GM19438 (cell line): ENCODE results near the gene CEP57L1.
A peak's percentile ranks its signal among the peaks of the same experiment; 100 is the strongest.

Experiments
- ATAC-seq: cut with Tn5 transposase; IDR thresholded peaks from one replicate; pipeline ENCODE4 v1.9.1; 2021; ENCODE audit warnings: low read depth; ENCODE audit not compliant: unreplicated experiment

Gene CEP57L1

DNA sequence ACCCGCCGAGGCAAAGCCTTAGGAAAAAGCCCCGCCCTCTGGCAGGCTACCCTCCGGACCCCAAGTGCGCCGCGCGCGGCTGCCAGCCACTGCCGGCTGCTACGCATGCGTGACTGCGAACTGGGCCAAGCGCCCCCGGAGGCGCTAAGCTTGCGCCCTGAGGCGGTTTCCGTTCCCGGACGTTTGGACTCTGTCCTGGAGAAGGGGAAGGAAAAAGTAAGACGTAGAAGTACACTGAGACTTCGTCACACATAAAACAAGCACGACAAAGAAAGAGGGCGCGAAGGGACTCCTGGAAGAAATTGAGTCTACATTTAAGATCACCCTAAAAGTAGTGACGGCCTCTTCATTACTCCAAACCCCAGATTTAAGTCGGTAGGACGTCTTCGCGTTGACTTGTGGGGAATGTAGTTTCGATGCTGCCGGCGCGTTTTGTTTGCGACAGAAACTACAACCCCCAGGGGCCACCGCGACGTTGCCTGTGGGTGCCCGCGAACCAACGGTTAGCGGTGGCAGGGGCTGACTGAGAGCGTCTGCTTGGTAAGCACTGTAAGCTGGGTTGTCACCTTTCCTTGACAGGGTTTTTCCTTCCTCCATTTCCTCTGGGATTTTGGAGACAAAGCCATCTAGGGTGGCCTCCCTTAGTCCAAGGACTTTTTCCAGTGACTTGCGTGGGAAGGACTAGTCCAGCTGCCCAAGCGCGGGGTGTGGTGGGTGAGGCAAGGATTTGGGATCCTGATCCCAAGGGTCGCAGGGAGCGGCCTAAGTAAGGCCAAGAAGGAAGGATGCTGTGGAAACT is at the start of gene CEP57L1:
CEP57L1 (plus strand) TSS at position 472 of the 799 bp plus-strand sequence. CDS start 49,715 bp downstream, outside the sequence.
- ATAC-seq: peak; percentile 67

DNA sequence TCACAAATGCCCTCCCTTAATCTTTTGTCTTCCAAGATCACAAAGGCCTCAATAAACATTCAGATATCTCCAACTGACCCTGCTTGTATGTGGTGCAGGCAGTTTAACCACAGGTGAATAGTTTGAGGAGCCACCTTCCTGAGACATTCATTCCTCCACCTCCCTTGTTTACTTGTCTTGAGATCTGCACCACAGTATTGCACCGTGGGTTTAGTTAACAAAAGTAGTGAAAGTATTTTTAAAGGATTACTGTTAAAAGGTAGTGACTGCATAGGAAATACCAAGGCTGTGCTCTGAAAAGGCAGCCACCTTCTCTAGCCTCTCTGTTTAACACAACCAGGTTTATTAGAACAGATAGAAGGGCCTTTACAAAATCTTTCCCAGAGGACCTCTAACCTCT is 47.1 kb upstream of the CEP57L1 start:
- no peak for ATAC-seq

DNA sequence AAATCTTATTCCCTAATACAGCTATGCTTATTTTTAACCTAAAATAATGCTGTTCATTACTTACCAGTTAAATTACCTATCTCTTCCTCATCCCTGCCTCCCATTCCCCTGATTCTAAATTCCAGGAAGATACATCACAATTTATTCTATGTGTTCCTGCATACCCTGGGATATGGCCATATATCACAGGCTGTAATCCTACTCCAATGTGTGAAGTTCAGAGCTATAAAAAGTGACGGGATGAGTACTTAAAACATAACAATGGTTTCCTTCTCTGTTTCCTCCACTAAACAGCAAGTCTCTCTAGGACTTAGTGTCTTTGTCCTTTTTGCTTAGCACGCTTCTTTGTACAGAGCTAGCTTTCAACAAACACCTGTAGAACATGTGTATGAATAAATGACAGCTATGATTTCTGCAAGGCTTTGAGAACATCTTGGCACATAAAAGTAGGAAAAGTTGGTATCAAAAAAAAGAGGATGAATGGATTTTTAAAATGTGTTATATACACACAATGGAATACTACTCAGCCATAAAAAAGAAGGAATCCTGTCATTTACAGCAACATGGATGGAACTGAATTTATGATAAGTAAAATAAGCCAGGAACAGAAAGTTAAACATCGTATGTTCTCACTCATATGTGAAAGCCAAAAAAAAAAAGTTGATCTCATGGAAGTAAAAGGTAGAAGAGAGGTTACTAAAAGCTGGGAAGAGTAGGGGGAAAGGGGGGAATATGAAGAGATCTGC is 46.5 kb upstream of the CEP57L1 start:
- ATAC-seq: no peak

DNA sequence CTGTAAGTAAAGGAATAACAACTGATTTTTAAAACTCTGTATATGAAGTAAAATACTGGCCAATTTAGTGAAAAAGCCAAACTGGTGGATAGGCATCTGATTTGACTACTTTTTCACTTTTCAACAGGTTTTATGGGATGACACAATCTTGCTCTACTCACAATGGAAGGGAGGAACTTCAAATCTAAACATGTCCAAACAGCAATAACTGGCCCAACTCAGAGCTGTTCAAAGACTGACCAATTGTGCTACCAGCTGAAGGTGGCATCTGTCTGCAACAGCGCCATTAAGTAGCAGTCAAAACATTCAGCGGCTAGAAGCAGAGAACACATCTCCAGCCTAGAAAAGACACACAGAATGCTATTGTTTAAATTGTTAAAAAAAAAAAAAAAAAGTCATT is 45.3 kb upstream of the CEP57L1 start:
- no peak for ATAC-seq

DNA sequence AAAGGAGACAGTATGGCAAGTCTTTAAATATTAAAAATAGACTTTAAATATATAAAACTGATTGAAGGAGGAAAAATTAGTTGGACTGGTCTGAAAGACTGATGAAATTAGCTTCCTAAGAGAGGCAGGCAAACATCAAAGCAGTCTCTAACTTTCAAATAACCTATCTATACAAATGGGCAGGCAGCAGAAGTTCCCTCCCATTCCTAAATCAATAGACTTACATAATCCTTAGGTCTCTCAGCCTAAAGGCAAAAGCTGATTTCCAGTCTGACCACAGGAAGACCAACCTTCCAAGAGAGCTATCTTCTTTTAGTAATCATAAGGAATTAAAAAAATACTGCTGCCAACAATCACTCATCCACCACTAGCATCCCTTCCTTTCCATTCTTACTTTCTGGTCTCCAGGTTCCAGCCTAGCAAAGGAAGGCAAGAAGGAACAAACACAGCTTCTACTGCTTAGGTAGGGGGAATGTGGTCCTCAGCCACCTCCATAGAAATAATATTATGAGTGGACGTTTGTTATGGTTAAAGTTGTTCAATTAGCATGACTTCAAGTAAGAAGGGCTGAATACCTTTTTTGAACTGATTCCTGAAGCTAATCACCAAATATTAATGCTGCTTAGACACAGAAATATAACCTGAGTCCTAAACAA is 44.7 kb upstream of the CEP57L1 start:
- no peak for ATAC-seq

DNA sequence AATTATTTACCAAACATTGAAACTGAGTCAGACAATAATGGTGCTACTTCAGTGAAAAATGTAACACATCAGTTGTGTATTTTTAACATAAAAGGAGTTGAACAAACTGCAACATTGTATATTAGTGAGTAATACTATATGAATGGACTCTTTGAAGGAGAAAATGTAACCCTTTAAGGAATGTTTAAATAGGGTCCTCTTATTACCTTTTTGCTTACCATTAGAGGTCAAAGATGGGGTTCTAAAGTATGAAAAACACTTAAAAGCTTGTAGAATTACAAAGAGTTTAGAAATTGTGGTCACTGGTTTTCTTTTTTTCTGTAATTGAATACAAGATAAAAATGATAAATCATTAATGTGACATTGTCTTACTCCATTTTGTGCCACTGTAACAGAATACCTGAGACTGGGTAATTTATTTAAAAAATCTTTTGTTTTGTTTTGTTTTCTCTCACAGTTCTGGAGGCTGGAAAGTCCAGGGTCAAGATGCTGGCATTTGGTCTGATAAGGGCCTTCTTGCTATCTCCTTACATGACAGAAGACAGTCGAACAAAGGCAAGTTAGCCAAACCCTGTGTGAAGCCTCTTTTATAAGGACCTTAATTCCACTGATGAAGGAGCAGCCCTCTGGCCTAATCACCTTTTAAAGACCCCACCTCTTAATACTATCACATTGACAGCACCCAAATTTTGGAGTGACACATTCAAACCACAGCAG is 43.8 kb upstream of the CEP57L1 start:
- no peak for ATAC-seq

DNA sequence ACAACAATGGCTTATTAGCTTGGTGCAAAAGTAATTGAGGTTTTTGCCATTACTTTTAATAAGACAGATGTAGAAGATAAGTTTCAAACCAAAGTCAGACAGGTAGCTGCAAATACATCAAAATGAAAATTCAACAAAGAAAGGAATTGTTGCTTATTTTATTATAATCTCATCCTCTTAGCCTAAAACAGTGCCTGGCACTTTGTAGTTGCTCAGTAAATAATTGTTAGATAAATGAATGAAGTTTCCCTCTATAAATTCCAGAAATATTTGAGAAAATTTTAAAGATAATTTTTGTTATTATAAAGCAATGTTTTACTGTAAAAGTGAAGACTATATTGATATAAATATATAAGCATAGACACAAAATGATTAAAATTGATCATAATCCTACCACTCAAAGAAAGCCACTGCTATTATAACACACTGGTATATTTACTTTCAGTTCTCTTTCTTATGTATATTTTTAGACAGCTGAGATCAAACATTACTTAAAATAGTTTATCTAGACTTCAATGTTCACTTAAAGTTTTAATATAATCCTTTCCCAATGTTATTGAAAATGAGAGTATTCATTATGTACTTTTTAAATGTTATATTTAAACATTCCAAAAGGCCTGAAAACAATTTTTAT is 43.2 kb upstream of the CEP57L1 start:
- ATAC-seq: no peak

DNA sequence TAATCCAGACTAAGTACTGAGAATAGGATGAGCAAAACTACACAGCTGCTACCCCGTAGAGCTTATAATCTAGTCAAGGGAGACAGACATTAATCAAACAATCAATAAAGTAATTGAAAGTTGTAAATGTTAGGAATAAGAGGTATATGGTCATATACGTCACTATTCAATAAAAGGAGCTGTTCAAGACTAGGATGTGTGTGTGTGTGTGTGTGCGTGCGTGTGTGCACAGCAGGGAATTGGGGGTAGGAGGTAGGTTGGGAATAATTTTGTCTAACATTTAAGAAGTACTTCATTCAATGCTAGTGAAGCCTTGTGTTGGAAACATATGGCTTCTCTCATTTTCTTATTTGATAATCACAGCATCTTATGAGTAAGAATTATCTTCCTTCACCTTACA is 42.5 kb upstream of the CEP57L1 start:
- ATAC-seq: no peak

DNA sequence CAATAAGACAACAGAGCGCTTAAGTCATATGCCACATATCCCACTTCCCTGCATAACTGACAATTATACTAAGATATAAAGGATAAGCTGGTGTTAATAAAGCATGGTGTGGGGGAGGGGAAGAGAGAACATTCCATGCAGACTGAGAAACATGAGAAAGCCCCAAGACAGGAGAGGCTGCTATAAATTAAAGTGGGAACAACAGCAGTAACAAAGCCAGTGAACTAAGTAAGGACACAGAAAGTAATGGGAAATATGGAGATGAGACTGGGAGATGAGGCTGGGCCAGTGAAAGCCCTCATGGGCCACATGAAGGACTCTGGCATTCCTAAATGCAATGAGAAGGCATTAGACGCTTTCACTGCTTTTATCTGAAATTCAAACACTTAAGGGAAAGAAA is 42.0 kb upstream of the CEP57L1 start:
- ATAC-seq: no peak

DNA sequence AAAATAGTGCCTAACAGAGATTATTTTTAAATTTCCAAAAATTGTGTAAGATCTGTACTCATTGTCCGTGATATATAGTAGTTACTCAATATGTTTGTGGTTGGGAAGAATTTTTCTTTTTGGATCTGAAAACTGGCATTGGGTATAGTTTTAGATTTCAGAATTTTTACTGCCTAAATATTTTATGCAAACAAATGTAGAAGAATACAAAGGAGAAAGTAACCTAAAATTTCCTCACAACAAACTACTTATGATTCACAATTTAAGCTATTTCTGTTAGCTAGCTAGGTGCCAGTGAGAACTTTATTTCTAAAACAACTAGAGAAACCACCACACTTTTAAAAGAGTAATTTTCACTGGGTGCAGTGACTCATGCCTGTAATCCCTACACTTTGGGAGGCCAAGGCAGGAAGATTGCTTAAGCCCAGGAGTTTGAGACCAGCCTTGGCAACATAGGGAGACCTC is 39.5 kb upstream of the CEP57L1 start:
- no peak for ATAC-seq

DNA sequence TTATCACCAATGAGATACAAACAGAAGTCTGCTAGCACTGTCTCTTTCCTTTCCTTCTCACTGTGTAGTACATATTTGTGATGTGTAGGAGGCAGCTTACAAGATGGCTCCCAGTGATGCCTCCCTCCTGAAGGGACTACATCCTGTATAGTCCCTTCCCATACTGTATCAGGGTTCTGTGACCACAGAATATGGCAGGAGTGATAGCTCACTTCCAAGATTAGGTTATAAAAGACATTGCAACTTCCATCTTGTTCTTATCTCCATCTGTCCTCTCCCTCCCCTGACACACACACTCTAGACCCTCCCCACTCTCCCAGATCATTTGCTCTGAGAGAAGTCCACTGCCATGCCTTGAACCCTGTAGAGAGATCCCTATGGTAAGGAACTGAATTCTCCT is 38.6 kb upstream of the CEP57L1 start:
- ATAC-seq: no peak

DNA sequence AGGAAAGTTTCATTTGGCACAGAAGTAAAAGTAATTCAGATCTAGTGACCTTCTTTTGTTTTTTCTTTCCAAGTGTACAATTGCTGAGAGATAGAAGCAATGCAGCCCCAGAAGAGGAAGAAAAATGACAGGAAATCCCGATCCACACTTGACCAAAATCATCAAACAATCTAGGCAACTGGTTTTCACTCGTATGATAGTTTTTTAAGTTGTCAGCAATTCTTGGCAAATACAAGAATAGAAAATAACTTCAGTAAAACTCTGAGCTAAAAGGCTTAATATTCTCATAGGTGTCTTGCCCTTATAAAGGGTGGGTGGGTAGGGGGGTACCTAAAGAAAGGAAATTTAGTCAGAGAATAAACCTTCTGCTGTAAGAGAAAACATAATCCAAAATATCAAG is 36.7 kb upstream of the CEP57L1 start:
- no peak for ATAC-seq

DNA sequence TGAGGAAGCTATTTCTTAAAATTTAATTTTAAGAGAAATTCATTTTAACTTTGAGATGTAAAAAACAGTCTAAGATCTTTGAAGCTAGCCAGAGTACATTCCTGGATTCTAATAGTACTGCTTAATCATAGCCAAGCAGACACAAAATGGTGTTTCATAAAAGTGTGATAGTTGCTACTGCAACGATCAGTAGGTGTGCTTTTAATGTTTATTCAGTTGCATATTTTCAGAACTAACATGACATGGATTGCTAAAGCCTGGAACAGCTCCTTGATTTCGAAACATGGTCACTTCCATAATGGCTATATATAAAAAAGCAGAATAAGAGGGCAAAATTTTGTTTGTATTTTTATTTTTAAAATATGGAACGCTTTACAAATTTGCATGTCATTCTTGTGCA is 36.2 kb upstream of the CEP57L1 start:
- no peak for ATAC-seq

DNA sequence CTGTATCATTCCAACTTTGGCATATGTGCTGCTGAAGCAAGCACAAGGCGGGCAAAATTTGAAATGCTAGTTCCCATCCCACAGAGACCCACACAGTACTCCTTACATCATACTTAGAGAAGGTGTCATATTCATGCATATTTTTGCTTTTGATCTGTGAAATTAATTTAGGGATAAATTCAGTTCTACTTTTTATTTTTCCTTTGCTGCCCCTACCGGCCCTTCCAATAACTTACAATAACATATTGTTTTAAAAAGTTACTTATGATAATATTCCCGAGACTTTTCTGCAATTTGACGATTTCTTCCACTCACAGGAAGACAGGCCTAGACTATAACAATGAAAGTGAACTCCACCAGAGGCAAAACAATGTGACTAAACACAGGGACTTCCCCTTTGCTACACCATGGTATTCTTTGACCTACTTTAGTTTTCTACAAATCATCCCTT is 35.7 kb upstream of the CEP57L1 start:
- no peak for ATAC-seq

DNA sequence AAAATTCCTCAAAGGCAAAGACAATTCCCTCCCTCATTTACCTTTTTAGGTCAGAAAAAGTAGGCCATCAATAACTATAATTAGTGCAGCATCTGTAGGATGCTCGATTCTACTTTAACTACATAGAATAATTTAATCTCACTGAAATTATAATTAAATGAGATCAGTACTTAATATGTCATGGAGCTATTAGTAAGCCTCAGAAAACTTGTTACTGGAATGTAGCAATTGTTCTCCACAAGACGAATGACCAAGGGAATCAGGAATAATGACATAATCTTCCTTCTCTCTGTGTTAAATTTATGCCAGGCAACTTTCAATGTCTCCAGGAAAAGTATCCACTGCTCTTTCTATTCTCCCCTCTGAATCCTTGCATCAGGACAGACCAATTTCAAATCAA is 34.7 kb upstream of the CEP57L1 start:
- ATAC-seq: no peak

DNA sequence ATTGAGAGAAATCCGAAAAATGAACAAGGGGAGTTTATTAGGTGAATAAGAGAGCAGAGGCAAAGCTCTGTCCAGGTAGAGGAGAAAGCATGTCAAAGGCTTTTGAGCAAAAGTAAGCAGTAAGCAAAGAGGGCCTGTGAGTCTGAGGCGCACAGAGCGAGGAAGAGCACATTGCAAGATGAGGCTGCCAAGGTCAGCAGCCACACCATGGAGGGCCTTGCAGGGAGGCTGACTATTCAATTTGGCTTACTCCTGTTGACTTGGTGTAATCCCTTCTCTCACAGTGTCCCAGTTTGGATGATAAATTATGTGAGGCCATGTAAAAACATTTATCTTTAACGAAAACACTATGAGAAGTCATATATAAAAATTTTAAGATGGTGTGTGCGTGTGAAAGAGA is 33.1 kb upstream of the CEP57L1 start:
- ATAC-seq: no peak

DNA sequence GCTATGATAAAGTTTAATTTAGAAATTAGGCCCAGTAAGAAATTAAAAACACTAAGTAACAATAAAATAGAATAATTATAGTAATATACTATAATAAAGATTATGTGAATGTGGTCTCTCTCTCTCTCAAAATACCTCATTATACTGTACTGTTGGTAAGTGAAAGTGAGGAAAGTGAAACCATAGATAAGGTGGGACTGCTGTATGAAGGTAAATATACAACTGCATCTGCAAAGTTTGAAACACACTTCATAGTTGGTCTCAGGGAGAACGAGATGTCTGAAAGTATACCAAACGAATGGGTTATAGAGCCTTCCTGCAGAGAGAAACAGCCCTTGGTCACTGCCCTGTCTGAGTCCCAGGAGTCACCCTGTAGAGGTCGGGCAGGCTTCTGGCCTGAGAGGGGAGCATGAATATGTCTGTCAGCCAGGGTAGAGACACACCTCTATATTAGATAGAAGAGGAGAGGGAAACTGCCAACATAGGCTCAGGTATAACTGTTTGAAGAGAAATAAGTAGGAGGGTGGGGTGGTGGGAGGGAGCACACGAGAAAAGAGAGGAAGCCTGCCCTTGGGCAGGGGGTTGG is 32.4 kb upstream of the CEP57L1 start:
- ATAC-seq: no peak

DNA sequence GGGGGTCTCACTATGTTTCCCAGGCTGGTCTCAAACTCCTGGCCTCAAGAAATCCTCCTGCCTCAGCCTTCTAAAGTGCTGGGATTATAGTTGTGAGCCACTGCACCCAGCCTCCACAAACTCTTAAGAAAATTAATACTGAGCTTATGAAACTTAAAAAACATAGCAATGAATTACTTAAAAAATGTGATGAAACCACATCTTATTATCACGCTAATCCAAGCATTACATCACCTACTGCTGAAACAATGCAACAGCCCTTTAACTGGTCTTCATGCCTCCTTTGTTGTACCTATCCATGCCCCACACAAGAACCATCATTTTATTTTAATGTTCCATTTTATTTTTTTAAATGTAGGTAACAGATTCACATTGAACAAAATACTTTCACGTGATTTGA is 25.6 kb upstream of the CEP57L1 start:
- ATAC-seq: no peak

DNA sequence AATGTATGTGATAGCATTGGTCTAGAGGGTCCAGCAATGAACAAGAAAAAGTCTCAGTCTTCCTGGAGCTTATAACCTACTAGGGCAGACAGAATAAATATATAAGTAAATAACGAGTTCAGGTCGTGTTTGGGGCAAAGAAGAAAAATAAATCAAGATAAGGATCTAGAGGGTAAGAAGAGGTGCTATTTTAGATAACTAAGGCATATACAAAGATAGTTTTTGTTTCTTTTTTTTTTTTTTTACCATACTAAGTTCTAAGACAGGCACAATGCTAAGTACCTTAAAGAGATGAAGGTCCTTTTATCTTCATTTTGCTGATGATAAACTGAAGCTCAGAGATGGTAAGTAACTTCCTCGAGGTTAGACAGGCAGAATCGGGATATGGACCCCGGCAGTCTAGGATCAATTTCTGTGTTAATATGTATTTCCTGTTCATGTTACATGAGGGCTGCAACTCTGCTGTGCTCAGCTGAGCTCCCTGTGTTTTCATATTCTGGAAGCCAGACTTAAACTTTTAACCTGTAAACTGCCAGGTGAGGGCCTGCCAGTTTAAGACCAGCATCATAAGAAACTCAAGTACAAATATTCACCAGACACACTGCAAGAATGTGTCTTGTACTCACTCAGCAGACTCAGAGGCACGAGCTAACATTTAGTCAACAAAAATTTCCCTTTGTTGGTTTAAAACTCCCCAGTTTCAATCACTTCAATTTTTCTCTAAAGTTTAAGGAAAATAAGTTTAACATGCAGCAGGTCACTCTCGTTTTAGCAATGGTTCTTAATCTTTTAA is 24.0 kb upstream of the CEP57L1 start:
- ATAC-seq: no peak
